HG02623 (cell line): ENCODE measurements around the gene TLN1.

ENCODE experiments used
- ATAC-seq: cut with Tn5 transposase; IDR thresholded peaks from one replicate; pipeline ENCODE4 v1.9.1; 2021; ENCODE audit warnings: moderate library complexity; ENCODE audit not compliant: unreplicated experiment

The TLN1 gene

GRCh38 chr9:35688558-35689541, 43.1 kb downstream of the TLN1 start:
- no peak for ATAC-seq

- ATAC-seq, result no peak
Observed at GRCh38 chr9:35687972-35688557, 43.9 kb downstream of the TLN1 start.

GRCh38 chr9:35687306-35687705, 44.7 kb downstream of the TLN1 start:
- no peak for ATAC-seq

GRCh38 chr9:35686222-35687203, 45.5 kb downstream of the TLN1 start:
- ATAC-seq, result no peak

GRCh38 chr9:35685506-35685905, 46.5 kb downstream of the TLN1 start:
- ATAC-seq, result no peak

GRCh38 chr9:35684921-35685320, 47.1 kb downstream of the TLN1 start:
- no peak for ATAC-seq

GRCh38 chr9:35683323-35683722, 48.7 kb downstream of the TLN1 start:
- ATAC-seq, result no peak

- no peak for ATAC-seq
Observed at GRCh38 chr9:35682520-35683315, 49.3 kb downstream of the TLN1 start.

- ATAC-seq, result no peak
Observed at GRCh38 chr9:35682051-35682450, 49.9 kb downstream of the TLN1 start.

GRCh38 chr9:35681341-35682002, 50.5 kb downstream of the TLN1 start:
- no peak for ATAC-seq

- peak; percentile 43 for ATAC-seq
Observed at GRCh38 chr9:35680331-35681105, 51.5 kb downstream of the TLN1 start.

GRCh38 chr9:35679766-35680330, 52.1 kb downstream of the TLN1 start:
- no peak for ATAC-seq

GRCh38 chr9:35679091-35679490, 52.9 kb downstream of the TLN1 start:
- ATAC-seq, result no peak

- ATAC-seq, result no peak
Observed at GRCh38 chr9:35675732-35676392, 56.1 kb downstream of the TLN1 start.

- ATAC-seq, result no peak
Observed at GRCh38 chr9:35675204-35675603, 56.8 kb downstream of the TLN1 start.

GRCh38 chr9:35674025-35674361, 58.0 kb downstream of the TLN1 start:
- no peak for ATAC-seq

- no peak for ATAC-seq
Observed at GRCh38 chr9:35673132-35674024, 58.6 kb downstream of the TLN1 start, which contains the start of gene CA9. CA9 (plus strand) TSS chr9:35673928; CDS start chr9:35673960, 32 bp downstream.
